CD14-positive monocyte (primary cell): ENCODE measurements around the gene PECR. TPM values are rescaled to one million over a fixed set of nuclear protein-coding genes. Genes with fewer than 3 reads are reported as not detected.

ENCODE experiments used
- DNase-seq, 3 donors: peaks; one replicate each; pipeline ENCODE4 v3.0.0-alpha.2; 2011 to 2022
- H2AFZ ChIP-seq: 2 replicates; pipeline ENCODE4 v1.6.0; 2012; ENCODE audit warnings: mild to moderate bottlenecking, low read depth, low read length, inconsistent platforms; ENCODE audit not compliant: insufficient read depth, poor library complexity, severe bottlenecking
- H3K27ac ChIP-seq, 2 donors: 1 replicate in 1 of 2; 2 replicates in 1 of 2; pipeline ENCODE4 v1.5.1; 2012 to 2013; ENCODE audit warnings: low read length in 2 of 2, control low read depth in 1 of 2, inconsistent platforms in 1 of 2, low read depth in 1 of 2, mild to moderate bottlenecking in 1 of 2
- H3K27me3 ChIP-seq, 2 donors: one replicate each; pipeline versions ENCODE4 v1.6.0 to v1.6.1; 2011 to 2013; ENCODE audit warnings: low read length in 2 of 2; ENCODE audit not compliant: control insufficient read depth in 2 of 2, insufficient read depth in 2 of 2
- H3K36me3 ChIP-seq, 2 donors: replicated peaks in 1 of 2; 1 replicate in 1 of 2; 2 replicates in 1 of 2; pipeline versions ENCODE4 v1.5.1 to v1.6.1; 2012 to 2013; ENCODE audit warnings: low read length in 2 of 2, control low read depth in 1 of 2, inconsistent platforms in 1 of 2, mild to moderate bottlenecking in 1 of 2; ENCODE audit not compliant: insufficient read depth in 2 of 2, control insufficient read depth in 1 of 2
- H3K4me1 ChIP-seq, 2 donors: 1 replicate in 1 of 2; 2 replicates in 1 of 2; pipeline versions ENCODE4 v1.5.1 to v1.6.1; 2012 to 2013; ENCODE audit warnings: low read length in 2 of 2, control low read depth in 1 of 2, inconsistent platforms in 1 of 2, mild to moderate bottlenecking in 1 of 2, moderate library complexity in 1 of 2; ENCODE audit not compliant: insufficient read depth in 2 of 2, control insufficient read depth in 1 of 2
- H3K4me2 ChIP-seq: replicated peaks from 2 replicates; pipeline ENCODE3; 2012; ENCODE audit warnings: low read length, moderate library complexity, mild to moderate bottlenecking; ENCODE audit not compliant: poor library complexity, severe bottlenecking; ENCODE audit errors: extremely low read depth
- H3K4me3 ChIP-seq, 3 experiments: fragments of 200-600 bp in 1 of 3; sonication (generic) in 1 of 3; replicated peaks in 1 of 3; 1 replicate in 2 of 3; 2 replicates in 1 of 3; pipeline ENCODE4 v1.5.1; 2011 to 2013; ENCODE audit warnings: low read length in 3 of 3, mild to moderate bottlenecking in 3 of 3, control low read depth in 2 of 3, low read depth in 2 of 3, inconsistent platforms in 1 of 3, moderate library complexity in 1 of 3
- H3K79me2 ChIP-seq: 2 replicates; pipeline ENCODE4 v1.6.0; 2012; ENCODE audit warnings: mild to moderate bottlenecking, control low read depth, inconsistent platforms, low read length, moderate library complexity; ENCODE audit not compliant: insufficient read depth
- H3K9ac ChIP-seq: 2 replicates; pipeline ENCODE4 v1.6.0; 2017; ENCODE audit warnings: low read length, mild to moderate bottlenecking; ENCODE audit not compliant: insufficient read depth, poor library complexity, severe bottlenecking
- H3K9me3 ChIP-seq, 2 donors: replicated peaks in 1 of 2; 1 replicate in 1 of 2; 2 replicates in 1 of 2; pipeline versions ENCODE4 v1.5.1 to v1.6.1; 2012 to 2013; ENCODE audit warnings: low read length in 2 of 2, control low read depth in 1 of 2; ENCODE audit not compliant: control insufficient read depth in 1 of 2, insufficient read depth in 1 of 2
- H4K20me1 ChIP-seq: 2 replicates; pipeline ENCODE4 v1.6.0; 2012; ENCODE audit warnings: mild to moderate bottlenecking, low read length, control low read depth, moderate library complexity; ENCODE audit not compliant: insufficient read depth
- H3K27ac Mint-ChIP-seq, 7 donors: one replicate each; pipeline ENCODE4 v1.8.0; 2020; ENCODE audit warnings: mild to moderate bottlenecking in 7 of 7, mixed read lengths in 7 of 7, moderate library complexity in 6 of 7, inconsistent platforms in 2 of 7
- H3K27me3 Mint-ChIP-seq, 3 donors: one replicate each; pipeline ENCODE4 v1.8.0; 2021 to 2022; ENCODE audit warnings: low read depth in 3 of 3, mild to moderate bottlenecking in 3 of 3, mixed read lengths in 3 of 3, moderate library complexity in 3 of 3, inconsistent platforms in 1 of 3
- H3K36me3 Mint-ChIP-seq, 2 donors: one replicate each; pipeline ENCODE4 v1.8.0; 2020; ENCODE audit warnings: mixed read lengths in 2 of 2, inconsistent platforms in 1 of 2, mild to moderate bottlenecking in 1 of 2
- H3K4me1 Mint-ChIP-seq: one replicate; pipeline ENCODE4 v1.8.0; 2020; ENCODE audit warnings: mild to moderate bottlenecking, mixed read lengths
- H3K4me3 Mint-ChIP-seq, 2 donors: one replicate each; pipeline ENCODE4 v1.8.0; 2020; ENCODE audit warnings: mild to moderate bottlenecking in 2 of 2, mixed read lengths in 2 of 2, moderate library complexity in 1 of 2
- H3K9me3 Mint-ChIP-seq, 7 donors: one replicate each; pipeline ENCODE4 v1.8.0; 2020 to 2022; ENCODE audit warnings: mixed read lengths in 7 of 7, mild to moderate bottlenecking in 6 of 7, moderate library complexity in 6 of 7, inconsistent platforms in 2 of 7
- CTCF ChIP-seq: fragments of 200-600 bp; IDR thresholded peaks from one replicate; pipeline ENCODE4 v1.8.0; 2022; ENCODE audit warnings: antibody characterized with exemption, mild to moderate bottlenecking
- WGBS: methylation state at CpG from one replicate; pipeline ENCODE4 v1.1.5; 2013; ENCODE audit warnings: missing lambda C conversion rate; ENCODE audit not compliant: insufficient coverage; 5-methylcytosine and 5-hydroxymethylcytosine counted together
- intact Hi-C, 2 donors: fragments of 100-400 bp; cut with micrococcal nuclease; formaldehyde crosslinking; loops; one replicate each; pipeline versions ENCODE4 v1.15.0 to v1.15.1; 2023
- polyA plus RNA-seq, 3 donors: library from polyadenylated mRNA; depleted of rRNA in 1 of 3; unstranded in 2 of 3; stranded (reverse) in 1 of 3; fragments of 300-500 nt in 2 of 3; fragments of >200 nt in 1 of 3; fragmentation: Illumina TruSeq in 2 of 3; gene quantifications; 1 replicate in 2 of 3; 2 replicates in 1 of 3; pipeline ENCODE4 v1.2.3, GENCODE V29; 2012 to 2021

PECR gene
- polyA plus RNA-seq, 3 donors: 7.4 to 16.9 (median 12.3) TPM

- Mint-ChIP-seq H3K4me1 (no peaks in the 10 kb centered on the region), H3K27ac (no peak overlapping the region), H3K27me3 (peaks cover 0 to 2% (median 0%) of the 10 kb centered on the region in 3 donors), H3K4me3 (no peak overlapping the region), H3K36me3 (peaks cover 30 to 40% of the 10 kb centered on the region in 2 donors), H3K9me3 (peaks cover 0 to 3% (median 0%) of the 10 kb centered on the region in 7 donors)
- no peaks in the 10 kb centered on the region for H3K79me2 ChIP-seq
- no peak overlapping the region for H3K27ac ChIP-seq
- no peaks in the 10 kb centered on the region for H4K20me1 ChIP-seq
- H3K4me3 ChIP-seq: no peak overlapping the region
- no peak overlapping the region for H3K9ac ChIP-seq
- no peak overlapping the region for H3K4me2 ChIP-seq
- peaks cover 23 to 40% of the 10 kb centered on the region in 2 donors for H3K36me3 ChIP-seq
- H3K4me1 ChIP-seq: no peaks in the 10 kb centered on the region
- intact Hi-C loops: no loop called here
- TF ChIP-seq CTCF: no peak
- no peak overlapping the region for H2AFZ ChIP-seq
- no peak for DNase-seq
- no peaks in the 10 kb centered on the region for H3K9me3 ChIP-seq
- WGBS: no CpG with 5 or more reads among the region's 2 CpGs
- H3K27me3 ChIP-seq: no peaks in the 10 kb centered on the region
Observed at GRCh38 chr2:216049452-216049851, 32.2 kb downstream of the PECR start.

- intact Hi-C loops: no loop called here
Observed at GRCh38 chr2:216047397-216047796, 34.2 kb downstream of the PECR start.

More at GRCh38 chr2:216047397-216047796, 34.2 kb downstream of the PECR start:
- no peaks in the 10 kb centered on the region for H3K4me1 ChIP-seq
- no peaks in the 10 kb centered on the region for H3K4me1 Mint-ChIP-seq
- no peak overlapping the region for H2AFZ ChIP-seq
- no peaks in the 10 kb centered on the region for H3K27me3 ChIP-seq
- no CpG with 5 or more reads among the region's 2 CpGs for WGBS
- no peaks in the 10 kb centered on the region for H3K9me3 Mint-ChIP-seq
- no peak overlapping the region for H3K4me2 ChIP-seq
- peaks cover 0 to 2% (median 0%) of the 10 kb centered on the region in 3 donors for H3K27me3 Mint-ChIP-seq
- H3K27ac Mint-ChIP-seq: no peak overlapping the region
- H3K27ac ChIP-seq: no peak overlapping the region
- H3K79me2 ChIP-seq: no peaks in the 10 kb centered on the region
- H3K4me3 ChIP-seq: no peak overlapping the region
- TF ChIP-seq CTCF: no peak
- H3K36me3 ChIP-seq: peaks cover 23 to 55% of the 10 kb centered on the region in 2 donors
- no peak for DNase-seq
- no peaks in the 10 kb centered on the region for H4K20me1 ChIP-seq
- no peaks in the 10 kb centered on the region for H3K9me3 ChIP-seq
- no peak overlapping the region for H3K4me3 Mint-ChIP-seq
- peaks cover 44 to 51% of the 10 kb centered on the region in 2 donors for H3K36me3 Mint-ChIP-seq
- no peak overlapping the region for H3K9ac ChIP-seq
